DMS 273 (cell line): ENCODE data around the gene KBTBD3.
A peak's percentile ranks its signal among the peaks of the same experiment; 100 is the strongest.
"Not testable (repeated sequence)": the region's sequence is repeated elsewhere in the genome, so short reads cannot be mapped to it uniquely, and the experiment has no call there.

ENCODE experiments used
- DNase-seq: peaks from one replicate; lab custom pipeline; 2025; ENCODE audit not compliant: unreplicated experiment; lab: John Stamatoyannopoulos, UW

The KBTBD3 gene

DNA sequence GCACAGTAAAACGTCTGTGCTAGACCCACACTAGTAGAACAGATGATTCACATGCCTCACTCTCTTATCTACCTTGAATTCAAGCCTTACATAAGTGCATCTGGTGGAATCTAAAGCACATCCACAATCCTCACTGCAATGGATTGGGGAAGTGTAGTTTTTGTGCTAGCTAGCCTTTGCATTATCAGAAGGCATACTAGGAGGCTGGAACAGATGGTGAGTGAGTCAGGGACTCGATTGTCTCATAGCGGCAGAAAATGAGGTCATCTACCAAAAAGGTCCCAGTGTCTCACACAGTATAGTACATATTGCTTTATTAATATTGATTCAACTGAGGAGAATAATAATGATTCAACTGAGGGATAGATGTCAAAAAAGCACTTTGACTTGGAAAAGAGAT, 64.4 kb downstream of the KBTBD3 start:
- peak; percentile 85 for DNase-seq

DNA sequence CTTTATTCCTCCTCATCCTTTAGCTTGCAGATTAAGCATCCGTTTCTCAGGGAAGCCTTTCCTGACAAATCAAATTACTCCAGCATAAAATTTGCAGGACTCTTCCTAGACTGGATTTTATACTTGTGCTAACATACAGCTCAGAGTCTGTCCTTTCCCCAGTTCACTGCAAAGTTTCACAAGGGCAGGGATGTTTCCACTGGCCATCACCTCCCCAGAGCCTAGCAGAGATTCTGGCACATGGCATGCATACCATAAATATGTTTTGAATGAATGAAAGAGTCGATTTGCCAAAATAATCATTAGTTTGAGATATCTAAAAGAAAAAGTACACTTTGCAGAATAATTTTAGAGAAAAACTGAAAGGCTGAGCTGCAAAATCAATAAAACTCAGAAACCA, 65.7 kb downstream of the KBTBD3 start:
- DNase-seq: no peak

DNA sequence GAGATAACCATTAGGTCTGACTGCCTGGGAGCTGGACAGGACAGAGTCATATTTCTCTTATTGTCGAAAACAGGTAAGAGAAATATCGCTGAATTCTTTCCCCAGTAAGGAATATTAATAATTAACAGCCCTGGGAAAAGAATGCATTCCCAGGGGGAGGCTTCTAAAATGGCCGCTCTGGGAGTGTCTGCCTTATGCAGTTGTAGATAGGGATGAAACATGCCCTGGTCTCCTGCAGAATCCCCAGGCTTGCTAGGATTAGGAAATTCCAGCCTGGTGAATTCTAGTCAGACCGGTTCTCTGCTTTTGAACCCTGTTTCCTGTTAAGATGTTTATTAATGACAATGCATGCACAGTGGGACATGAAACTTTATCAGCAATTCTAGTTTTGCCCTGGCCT, 74.1 kb downstream of the KBTBD3 start:
- DNase-seq: not testable (repeated sequence)

- DNase-seq: no peak
Measured at GRCh38 chr11:106001304-106002012, 75.7 kb downstream of the KBTBD3 start.
